ENCODE measurements around the gene DLX2. TPM values are rescaled to one million over a fixed set of nuclear protein-coding genes. Genes with fewer than 3 reads are reported as not detected.

DLX2 gene
- total and polyA plus RNA-seq, 2 of the 13 experiments (the other 11 are each of a cell fraction or from before 2014, with no cell fraction given): 0.07 to 0.15 TPM

DNA sequence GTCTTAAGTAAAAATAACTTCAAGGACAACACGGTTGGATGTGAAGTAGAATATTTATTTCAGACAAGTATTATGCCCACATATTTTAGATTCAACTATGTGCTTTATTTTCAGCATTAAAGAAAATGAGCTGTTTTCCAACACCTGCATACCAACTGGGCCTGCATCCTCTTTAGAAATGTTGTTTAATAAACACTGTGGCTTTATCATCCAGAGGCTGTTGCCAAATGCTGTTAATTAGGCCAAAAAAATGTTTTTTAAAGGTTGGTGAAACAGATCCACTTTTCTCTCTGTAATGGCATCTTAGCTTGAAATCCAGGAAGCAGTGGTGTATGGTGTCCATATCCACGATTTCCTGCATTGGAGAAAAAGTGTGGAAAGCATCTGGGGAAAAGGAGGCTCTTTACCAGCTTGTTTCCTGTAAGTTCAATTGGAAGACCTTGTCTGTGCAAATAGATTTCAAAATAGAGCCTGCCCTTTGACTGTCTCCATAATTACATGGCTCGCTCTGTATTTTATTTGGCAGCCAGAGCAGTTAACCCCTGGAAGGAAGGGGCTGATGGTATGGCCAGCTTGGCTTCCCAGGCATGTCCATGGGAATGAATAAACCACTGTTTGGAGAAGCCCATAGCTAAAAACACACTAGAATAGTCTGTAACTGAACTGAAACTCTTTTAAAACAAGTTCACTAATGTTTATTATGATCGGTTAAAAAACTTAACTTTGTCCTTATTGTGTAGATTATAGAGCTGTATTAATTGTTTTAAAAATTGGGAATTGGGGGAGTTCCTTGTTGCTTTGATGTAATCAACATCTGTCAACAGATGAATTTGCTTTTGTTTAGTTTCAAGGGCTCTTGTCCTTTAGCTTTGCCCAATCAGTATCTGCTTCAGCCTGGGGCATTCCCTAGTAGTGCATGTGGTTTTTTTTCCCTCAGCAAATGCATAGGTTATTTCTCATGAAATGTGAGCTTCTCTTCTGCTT is 50.4 kb downstream of the DLX2 start (continued):
- no peak for TF ChIP-seq U2AF2 (IDR thresholded peaks at IDR 0.05; ENCODE audit: low read depth, low read length)
- TF ChIP-seq, protein P1, sequence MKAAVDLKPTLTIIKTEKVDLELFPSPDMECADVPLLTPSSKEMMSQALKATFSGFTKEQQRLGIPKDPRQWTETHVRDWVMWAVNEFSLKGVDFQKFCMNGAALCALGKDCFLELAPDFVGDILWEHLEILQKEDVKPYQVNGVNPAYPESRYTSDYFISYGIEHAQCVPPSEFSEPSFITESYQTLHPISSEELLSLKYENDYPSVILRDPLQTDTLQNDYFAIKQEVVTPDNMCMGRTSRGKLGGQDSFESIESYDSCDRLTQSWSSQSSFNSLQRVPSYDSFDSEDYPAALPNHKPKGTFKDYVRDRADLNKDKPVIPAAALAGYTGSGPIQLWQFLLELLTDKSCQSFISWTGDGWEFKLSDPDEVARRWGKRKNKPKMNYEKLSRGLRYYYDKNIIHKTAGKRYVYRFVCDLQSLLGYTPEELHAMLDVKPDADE (CRISPR knock-in tag; IDR thresholded peaks at IDR 0.05): no peak
- TF ChIP-seq JUND (CRISPR knock-in tag; IDR thresholded peaks at IDR 0.05): no peak
- no peak for TF ChIP-seq HNRNPK (IDR thresholded peaks at IDR 0.05; ENCODE audit: low read depth, low read length, poor library complexity, severe bottlenecking)
- TF ChIP-seq LCORL (IDR thresholded peaks at IDR 0.05): peak; percentile 54; the same call in 1 of the 2 replicates
- TF ChIP-seq LCORL (CRISPR knock-in tag; IDR thresholded peaks at IDR 0.05): peak; percentile 81
- TF ChIP-seq NFE2L1 (CRISPR knock-in tag; IDR thresholded peaks at IDR 0.05; ENCODE audit: borderline replicate concordance): no peak
- TF ChIP-seq RFX1 (IDR thresholded peaks at IDR 0.05): no peak
- TF ChIP-seq, protein P2, sequence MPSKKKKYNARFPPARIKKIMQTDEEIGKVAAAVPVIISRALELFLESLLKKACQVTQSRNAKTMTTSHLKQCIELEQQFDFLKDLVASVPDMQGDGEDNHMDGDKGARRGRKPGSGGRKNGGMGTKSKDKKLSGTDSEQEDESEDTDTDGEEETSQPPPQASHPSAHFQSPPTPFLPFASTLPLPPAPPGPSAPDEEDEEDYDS (CRISPR knock-in tag; IDR thresholded peaks at IDR 0.05): peak; percentile 74
- TF ChIP-seq, protein P3, sequence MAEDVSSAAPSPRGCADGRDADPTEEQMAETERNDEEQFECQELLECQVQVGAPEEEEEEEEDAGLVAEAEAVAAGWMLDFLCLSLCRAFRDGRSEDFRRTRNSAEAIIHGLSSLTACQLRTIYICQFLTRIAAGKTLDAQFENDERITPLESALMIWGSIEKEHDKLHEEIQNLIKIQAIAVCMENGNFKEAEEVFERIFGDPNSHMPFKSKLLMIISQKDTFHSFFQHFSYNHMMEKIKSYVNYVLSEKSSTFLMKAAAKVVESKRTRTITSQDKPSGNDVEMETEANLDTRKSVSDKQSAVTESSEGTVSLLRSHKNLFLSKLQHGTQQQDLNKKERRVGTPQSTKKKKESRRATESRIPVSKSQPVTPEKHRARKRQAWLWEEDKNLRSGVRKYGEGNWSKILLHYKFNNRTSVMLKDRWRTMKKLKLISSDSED (CRISPR knock-in tag; IDR thresholded peaks at IDR 0.05): no peak
- TF ChIP-seq, protein P4, sequence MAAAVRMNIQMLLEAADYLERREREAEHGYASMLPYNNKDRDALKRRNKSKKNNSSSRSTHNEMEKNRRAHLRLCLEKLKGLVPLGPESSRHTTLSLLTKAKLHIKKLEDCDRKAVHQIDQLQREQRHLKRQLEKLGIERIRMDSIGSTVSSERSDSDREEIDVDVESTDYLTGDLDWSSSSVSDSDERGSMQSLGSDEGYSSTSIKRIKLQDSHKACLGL (CRISPR knock-in tag; IDR thresholded peaks at IDR 0.05): no peak
- TF ChIP-seq ZBTB3 (CRISPR knock-in tag; IDR thresholded peaks at IDR 0.05; ENCODE audit: borderline replicate concordance, low read depth): no peak
- peak; percentile 97 for TF ChIP-seq NCOA2 (CRISPR knock-in tag; IDR thresholded peaks at IDR 0.05)
- TF ChIP-seq, protein P5, sequence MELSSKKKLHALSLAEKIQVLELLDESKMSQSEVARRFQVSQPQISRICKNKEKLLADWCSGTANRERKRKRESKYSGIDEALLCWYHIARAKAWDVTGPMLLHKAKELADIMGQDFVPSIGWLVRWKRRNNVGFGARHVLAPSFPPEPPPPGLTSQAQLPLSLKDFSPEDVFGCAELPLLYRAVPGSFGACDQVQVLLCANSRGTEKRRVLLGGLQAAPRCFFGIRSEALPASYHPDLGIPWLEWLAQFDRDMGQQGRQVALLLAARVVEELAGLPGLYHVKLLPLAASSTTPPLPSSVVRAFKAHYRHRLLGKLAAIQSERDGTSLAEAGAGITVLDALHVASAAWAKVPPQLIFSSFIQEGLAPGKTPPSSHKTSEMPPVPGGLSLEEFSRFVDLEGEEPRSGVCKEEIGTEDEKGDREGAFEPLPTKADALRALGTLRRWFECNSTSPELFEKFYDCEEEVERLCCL (CRISPR knock-in tag; IDR thresholded peaks at IDR 0.05; ENCODE audit: borderline replicate concordance): no peak
- TF ChIP-seq MAZ (IDR thresholded peaks at IDR 0.05; ENCODE audit: borderline replicate concordance, low read depth, low read length): peak; percentile 64; the same call in 1 of the 2 replicates
- TF ChIP-seq MAZ (CRISPR knock-in tag; IDR thresholded peaks at IDR 0.05; ENCODE audit: low read depth): peak; percentile 46; the same call in 1 of the 2 replicates
